ENCODE results near the gene AQP10.
A peak's percentile ranks its signal among the peaks of the same experiment; 100 is the strongest.
"Not testable (repeated sequence)": the region's sequence is repeated elsewhere in the genome, so short reads cannot be mapped to it uniquely, and the experiment has no call there.

The AQP10 gene, protein sequence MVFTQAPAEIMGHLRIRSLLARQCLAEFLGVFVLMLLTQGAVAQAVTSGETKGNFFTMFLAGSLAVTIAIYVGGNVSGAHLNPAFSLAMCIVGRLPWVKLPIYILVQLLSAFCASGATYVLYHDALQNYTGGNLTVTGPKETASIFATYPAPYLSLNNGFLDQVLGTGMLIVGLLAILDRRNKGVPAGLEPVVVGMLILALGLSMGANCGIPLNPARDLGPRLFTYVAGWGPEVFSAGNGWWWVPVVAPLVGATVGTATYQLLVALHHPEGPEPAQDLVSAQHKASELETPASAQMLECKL

DNA sequence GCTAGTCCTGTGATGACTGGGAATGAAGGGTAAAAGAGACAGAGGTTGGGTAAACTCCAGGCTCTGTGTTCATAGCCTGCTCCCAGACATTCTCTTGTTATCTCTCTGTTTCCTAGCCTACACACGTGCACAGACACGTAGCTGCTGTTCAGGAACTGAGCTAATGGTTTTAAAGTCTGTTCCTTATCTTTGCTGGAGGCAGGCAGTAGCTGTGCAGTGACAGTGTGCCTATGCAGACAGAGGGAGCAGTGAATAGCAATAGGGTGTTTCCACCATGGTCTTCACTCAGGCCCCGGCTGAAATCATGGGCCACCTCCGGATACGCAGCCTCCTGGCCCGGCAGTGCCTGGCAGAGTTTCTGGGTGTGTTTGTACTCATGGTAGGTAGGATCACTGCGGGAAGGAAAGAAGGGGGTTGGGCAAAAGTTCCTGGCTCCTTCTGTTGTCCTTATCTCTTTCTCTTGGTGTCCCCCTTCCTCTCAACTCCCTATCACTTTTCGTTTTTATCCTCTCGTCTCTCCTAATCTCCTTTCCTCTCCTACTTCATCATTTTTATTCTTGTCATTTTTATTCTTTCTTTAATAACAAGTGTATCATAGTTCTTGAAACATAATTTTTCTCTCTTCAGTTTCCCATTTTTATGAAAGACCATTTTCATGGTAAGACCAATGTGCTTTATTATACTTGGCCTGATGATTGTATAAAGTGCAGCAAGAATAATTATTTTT lies at the start of gene AQP10:
AQP10 (plus strand) TSS at position 212 of the 727 bp plus-strand sequence; CDS start at position 275, 63 bp downstream.
- no peak for FAIRE-seq

DNA sequence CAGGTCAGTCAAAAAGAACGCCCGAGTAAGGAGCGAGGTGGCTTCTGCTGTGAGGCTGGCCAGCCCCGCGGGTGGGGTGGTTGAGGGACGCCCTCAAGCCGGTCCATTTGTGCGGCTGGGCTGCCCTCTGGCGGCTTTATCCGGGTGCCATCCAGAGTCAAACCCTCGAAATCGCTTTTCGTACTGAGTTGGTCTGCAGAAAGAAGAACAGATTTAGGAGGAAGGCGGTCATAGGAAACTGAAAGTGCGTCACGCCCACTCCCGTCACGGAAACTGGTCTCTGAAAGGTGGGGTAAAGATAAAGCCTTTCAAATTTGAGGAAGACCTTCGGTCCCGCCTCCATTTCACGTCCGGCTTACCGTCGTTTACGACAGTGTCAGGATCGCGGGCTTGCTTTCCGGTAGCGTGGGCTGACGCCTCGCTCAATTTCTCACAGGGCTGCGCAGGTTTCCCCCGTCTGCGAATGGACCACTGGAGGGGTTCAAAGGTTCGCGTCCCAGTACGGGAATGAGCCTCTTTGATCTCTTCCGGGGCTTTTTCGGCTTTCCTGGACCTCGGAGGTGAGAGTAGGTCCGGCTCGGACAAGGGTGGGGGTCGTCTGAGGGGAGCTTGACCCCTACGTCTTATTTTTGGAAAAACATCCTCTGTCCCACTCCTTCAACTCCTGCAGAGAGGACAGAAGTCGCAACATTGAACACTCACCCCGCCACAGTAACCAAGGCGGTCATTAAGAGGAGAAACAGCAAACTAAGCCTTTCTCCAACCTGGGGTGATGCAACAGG lies 48.5 kb upstream of the AQP10 start, which contains the start of gene HAX1:
HAX1 (plus strand) TSS at position 413 of the 782 bp plus-strand sequence; CDS start at position 508, 95 bp downstream.
- FAIRE-seq, result peak; percentile 73

DNA sequence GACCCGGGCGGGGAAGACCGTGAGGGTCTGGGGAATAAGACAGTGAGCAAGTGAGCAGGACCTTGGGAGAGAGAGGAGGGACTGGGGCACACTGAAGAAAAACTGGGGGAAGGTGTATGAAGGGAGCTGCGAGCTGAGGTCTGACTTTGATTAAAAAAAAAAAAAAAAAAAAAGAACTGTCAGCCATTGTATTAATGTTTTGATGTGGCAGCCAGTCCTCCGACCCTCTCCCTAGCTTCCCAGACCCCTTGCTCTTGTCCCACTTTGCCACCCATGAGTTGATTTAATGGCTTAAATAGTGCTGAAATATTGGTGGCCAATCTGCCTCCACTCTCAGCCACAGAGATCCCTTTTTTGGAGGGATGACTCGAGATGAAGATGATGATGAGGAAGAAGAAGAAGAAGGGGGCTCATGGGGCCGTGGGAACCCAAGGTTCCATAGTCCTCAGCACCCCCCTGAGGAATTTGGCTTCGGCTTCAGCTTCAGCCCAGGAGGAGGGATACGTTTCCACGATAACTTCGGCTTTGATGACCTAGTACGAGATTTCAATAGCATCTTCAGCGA lies 47.8 kb upstream of the AQP10 start:
- no peak for FAIRE-seq

DNA sequence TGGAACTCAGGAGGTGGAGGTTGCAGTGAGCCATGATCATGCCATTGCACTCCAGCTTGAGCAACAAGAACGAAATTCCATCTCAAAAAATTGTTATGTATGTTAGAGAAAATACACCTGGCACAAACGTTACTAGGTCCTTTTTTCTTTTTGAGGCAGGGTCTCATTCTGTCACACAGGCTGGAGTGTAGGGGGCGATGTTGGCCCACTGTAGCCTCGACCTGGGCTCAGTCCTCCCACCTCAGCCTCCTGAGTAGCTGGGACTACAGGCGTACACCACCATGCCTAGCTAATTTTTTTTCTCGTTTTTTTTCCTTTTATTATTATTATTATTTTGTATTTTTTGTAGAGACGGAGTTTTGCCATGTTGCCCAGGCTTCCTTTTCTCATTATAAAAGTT lies 44.1 kb upstream of the AQP10 start:
- FAIRE-seq, result no peak

DNA sequence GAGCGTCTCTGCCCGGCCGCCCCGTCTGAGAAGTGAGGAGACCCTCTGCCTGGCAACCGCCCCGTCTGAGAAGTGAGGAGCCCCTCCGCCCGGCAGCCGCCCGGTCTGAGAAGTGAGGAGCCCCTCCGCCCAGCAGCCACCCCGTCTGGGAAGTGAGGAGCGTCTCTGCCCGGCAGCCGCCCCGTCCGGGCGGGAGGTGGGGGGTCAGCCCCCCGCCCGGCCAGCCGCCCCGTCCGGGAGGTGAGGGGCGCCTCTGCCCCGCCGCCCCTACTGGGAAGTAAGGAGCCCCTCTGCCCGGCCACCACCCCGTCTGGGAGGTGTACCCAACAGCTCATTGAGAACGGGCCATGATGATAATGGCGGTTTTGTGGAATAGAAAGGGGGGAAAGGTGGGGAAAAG lies 33.3 kb upstream of the AQP10 start:
- not testable (repeated sequence) for FAIRE-seq

DNA sequence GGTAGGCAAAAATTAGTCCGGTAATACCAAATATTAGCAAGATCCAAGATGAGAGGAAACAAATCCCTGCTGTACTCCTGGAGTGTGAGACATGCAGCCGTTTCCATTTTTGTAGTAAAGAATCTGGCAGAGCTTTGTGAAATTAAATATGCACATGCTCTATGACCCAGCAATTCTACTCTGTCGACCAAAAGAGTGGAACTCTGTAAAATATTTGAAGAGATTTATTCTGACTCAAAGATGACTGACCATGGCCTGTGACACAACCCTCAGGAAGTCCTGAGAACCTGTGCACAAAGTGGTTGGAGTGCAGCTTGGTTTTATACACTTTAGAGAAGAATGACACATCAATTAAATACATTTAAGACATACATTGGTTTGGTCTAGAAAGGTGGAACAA lies 32.2 kb upstream of the AQP10 start:
- FAIRE-seq, result no peak

DNA sequence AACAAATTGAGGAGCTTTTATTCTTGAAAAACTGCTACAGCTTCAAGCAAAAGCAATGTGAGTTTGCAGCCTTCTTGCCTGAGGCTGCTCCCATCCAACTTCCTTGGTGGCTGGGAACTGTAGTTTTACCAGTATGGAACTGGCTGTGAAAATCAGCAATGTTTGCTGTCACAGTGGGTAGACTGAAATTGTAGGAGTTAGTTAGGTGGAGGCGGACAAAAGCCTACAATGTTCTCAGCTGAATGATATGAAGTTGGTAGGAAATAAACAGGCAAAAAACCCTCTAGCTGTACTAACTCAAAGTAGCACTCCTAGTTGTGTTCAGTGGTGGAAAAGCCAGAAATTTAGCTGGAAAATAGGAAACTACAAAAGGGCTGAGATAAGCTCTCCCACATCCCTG lies 30.0 kb upstream of the AQP10 start:
- FAIRE-seq, result no peak

DNA sequence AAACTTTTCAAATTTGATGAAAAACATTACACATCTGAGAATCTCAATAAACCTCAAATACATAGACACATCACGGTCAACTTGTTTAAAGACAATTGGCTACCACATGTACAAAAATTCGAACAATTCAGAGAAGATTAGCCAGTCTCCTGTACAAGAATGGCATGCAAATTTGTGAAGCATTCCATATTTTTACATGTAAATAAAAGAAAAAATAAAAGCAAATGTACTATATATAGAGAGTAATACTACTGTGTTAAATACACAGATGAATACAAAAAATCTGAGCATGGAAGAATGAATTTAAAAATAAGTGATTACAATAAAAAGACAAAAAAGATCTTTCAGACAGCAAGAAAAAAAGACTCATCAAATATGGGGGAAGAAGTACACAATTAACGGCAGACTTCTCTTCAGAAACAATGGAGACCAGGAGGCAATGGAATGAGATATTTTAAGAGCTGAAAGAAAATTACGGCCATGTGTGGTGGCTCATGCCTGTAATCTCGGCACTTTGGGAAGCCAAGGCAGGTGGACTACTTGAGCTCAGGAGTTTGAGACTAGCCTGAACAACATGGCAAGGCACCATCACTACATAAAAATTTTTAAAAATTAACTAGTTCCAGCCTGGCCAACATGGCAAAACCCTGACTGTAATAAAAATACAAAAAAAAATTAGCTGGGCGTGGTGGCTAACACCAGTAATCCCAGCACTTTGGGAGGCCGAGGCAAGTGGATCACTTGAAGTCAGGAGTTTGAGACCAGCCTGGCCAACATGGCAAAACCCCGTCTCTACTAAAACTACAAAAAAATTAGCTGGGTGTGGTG lies 25.3 kb upstream of the AQP10 start:
- no peak for FAIRE-seq

DNA sequence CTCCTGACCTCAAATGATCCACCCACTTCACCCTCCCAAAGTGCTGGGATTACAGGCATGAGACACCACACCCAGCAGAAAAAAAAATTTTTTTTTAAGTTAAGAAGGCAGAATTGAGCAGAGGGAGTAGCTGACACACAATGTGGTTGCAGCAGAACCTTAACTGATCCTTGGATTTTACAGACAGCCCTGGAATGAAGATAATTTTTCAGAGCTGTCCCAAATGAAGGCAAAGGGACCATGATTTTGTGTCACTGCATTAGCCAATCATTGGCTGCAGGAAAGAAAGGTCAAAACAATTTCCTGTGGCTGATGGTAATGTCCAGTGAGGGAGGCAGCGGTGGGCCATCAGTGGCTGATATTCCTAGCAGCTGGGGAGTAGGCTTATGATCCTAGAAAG lies 19.3 kb upstream of the AQP10 start:
- no peak for FAIRE-seq

DNA sequence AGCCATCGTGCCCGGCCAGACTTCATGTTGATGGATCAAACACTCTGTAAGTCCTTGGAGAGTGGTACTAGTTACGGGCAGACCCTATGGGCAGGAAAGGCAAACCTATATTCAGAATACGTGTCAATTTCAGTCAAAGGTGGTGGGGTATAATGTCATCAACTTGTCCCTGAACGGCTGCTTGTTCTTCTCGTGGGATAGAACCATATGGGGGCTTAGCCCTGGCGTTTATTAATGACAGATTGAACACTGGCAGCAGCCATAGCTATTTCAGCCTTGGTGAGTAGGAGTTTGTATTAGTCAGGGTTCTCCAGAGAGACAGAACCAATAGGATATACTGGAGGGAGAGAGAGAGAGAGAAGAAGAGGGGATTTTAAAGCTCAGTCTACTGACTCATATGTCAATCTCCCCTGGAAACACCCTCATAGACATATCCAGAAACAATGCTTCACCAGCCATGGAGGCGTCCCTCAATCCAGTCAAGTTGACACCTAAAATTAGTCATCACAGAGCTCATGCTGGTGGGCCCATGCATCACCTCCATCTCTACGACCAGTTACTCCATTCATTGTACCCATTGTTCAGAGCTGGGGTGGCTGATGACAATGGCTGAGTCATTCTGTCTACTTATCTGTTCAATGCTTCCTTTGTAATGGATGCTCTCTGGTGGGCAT lies 16.1 kb upstream of the AQP10 start:
- no peak for FAIRE-seq

DNA sequence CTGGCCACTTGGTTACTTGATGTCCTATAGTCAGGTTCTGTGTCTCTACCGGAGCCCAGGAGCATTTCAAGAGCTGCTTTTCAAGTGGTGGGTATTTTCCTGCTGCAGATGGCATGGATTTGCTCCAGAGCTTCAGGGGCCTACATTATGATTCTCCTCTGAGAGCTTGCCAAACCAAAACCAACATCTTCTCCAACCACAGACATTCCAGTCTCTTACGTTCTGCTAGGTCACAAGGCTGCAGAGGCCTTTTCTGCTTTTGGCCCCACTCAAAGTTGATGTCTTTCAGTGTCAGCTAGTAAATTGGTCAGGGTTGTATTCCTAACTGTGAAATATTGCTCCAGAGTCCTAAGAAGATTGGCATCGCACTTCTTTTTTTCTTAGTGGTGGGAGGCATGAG lies 14.7 kb upstream of the AQP10 start:
- FAIRE-seq, result no peak

DNA sequence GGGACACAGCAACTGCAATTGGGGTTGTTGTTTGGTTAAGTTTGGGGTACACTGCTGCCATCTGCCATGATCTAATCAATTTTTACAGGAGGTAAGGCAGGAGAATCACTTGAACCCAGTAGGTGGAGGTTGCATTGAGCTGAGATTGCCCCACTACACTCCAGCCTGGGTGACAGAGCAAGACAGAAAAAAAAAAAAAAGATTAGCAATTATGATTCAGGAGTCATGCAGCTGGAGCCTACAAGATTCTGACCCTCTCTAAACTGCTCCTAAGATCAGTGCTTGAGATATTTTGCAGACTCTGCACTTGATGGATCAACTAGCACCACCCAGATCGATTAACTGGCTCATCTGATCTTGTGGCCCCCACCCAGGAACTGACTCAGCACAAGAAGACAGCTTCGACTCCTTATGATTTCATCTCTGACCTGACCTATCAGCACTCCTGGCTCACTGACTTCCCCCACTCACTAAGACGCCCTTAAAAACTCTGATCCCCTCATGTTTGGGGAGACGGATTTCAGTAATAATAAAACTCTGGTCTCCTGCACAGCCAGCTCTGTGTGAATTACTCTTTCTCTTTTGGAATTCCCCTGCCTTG lies 13.1 kb upstream of the AQP10 start:
- not testable (repeated sequence) for FAIRE-seq

DNA sequence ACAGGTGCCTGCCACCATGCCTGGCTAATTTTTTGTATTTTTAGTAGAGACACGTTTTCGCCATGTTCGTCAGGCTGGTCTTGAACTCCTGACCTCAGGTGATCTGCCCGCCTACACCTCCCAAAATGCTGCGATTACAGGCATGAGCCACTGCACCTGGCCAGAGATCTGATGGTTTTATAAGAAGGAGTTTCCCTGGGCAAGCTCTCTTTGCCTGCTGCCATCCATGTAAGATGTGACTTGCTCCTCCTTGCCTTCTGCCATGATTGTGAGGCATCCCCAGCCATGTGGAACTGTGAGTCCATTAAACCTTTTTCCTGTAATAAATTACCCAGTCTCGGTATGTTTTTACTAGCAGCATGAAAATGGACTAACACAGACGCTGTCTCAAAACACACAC lies 11.8 kb upstream of the AQP10 start:
- not testable (repeated sequence) for FAIRE-seq

DNA sequence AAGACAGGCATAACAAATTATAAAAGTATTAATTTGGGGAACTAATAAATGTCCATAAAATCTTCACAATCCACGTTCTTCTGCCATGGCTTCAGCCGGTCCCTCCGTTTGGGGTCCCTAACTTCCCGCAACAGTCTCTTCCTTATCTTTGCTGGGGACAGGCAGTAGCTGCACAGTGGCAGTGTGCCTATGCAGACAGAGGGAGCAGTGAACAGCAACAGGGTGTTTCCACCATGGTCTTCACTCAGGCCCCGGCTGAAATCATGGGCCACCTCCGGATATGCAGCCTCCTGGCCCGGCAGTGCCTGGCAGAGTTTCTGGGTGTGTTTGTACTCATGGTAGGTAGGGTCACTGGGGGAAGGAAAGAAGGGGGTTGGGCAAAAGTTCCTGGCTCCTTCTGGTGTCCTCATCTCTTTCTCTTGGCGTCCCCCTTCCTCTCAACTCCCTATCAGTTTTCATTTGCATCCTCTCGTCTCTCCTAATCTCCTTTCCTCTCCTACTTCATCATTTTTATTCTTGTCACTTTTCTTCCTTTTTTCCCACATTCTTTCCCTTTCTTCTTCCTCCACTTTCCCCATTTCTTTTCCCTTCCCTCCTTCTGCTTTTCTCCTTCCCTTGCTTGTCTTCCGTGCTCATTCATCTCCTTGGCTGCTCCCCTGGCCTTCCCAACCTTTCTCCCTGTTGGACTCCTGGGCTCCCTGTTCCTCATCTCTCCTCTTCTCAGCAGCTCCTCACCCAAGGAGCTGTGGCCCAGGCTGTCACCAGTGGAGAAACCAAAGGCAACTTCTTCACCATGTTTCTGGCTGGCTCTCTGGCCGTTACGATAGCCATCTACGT lies 8.4 kb upstream of the AQP10 start:
- FAIRE-seq, result not testable (repeated sequence)

DNA sequence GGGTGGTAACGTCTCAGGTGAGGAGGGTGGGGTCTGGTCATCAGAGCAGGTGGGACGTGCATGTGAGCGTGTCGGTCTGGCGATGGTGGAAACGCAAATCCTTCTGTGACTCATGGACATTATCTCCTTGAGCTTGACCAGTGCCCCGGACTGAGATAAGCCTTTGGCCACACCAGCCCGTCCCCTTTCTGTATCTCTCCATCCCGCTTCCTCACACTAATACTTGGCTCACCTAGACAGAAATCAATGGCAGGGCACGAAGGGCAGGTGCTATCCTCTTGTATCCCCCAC lies 7.9 kb upstream of the AQP10 start:
- FAIRE-seq, result no peak

DNA sequence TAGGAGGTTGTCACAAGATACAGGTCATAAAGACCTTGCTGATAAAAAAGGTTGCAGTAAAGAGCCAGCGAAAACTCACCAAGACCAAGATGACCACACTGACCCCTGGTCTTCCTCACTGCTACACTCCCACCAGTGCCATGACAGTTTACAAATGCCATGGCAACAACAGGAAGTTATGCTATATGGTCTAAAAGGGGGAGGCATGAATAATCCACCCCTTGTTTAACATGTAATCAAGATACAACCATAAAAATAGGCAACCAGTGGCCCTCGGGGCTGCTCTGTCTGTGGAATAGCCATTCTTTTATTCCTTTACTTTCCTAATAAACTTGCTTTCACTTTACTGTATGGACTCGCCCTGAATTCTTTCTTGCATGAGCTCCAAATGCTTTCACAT lies 6.7 kb upstream of the AQP10 start:
- FAIRE-seq, result not testable (repeated sequence)

DNA sequence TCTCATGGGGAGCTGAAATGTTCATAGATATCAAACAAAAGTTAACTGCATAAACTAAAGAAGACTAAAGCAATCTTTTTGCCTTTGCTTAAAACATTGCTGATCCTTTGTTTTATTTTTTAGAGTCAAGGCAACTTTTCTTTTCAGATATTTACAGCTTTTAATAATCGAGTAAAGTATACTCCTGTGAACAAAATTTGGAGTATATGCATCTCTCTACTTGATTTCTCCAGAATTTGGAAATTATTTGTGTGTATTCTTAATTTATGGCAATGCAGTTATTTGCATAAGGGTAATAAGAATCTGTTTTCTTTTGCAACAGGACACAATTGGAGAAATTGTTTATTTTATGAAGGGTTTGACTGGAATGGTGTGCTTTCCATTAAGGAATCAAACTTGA lies 4.2 kb upstream of the AQP10 start:
- FAIRE-seq, result no peak

DNA sequence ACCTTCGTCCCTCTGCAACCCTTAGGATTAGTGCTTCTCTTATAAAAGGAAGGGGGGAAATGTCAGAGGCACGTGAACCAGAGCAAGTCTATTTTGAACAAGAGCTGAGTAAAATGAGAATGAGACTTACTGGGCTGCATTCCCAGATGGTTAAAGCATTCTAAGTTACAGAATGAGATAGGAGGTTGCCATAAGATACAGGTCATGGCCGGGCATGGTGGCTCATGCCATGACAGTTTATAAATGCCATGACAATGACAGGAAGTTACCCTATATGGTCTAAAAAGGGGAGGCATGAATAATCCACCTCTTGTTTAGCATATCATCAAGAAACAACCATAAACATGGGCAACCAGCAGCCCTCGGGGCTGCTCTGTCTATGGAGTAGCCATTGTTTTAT lies 2.5 kb upstream of the AQP10 start:
- FAIRE-seq, result no peak

DNA sequence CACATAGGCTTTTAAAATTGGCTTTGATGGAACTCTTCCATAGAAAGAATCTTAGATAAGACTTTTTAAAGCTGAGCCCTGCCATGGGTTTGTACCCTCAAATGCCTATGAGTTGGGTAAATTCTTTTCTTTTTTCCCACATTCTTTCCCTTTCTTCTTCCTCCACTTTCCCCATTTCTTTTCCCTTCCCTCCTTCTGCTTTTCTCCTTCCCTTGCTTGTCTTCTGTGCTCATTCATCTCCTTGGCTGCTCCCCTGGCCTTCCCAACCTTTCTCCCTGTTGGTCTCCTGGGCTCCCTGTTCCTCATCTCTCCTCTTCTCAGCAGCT lies 679 bp downstream of the AQP10 start:
- not testable (repeated sequence) for FAIRE-seq

DNA sequence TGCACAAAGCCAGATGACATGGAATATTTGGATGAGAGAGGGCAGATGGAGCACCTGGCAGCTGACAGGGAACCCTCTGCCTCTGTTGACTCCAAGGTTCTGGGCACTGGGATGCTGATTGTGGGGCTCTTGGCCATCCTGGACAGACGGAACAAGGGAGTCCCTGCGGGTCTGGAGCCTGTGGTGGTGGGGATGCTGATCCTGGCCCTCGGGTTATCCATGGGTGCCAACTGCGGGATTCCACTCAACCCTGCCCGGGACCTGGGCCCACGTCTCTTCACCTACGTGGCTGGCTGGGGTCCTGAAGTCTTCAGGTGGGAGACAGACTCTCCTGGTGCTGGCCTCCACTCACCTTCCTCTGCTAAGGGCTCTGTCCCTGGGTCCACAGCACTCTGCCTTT lies 2.6 kb downstream of the AQP10 start:
- no peak for FAIRE-seq

DNA sequence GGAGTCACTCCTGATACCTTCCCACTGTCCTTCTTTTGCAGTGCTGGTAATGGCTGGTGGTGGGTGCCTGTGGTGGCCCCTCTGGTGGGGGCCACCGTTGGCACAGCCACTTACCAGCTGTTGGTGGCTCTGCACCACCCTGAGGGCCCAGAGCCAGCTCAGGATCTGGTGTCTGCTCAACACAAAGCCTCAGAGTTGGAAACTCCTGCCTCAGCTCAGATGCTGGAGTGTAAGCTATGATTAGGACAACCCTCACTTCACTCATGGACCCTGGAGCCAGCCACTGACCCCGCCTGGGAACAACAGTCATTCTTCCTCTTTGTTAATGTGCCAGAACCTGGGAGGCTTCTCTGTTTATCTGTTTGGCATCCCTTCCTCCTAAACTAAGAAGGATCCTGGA lies 3.3 kb downstream of the AQP10 start:
- FAIRE-seq, result no peak

Data from islet of Langerhans (tissue), 1 donor.